ENCODE data around the gene COMMD4.
"Not testable (repeated sequence)": the region's sequence is repeated elsewhere in the genome, so short reads cannot be mapped to it uniquely, and the experiment has no call there.

Gene COMMD4

GRCh38 chr15:75347222-75348033 lies 11.6 kb downstream of the COMMD4 start:
- DNase-seq (ENCODE audit: insufficient read length, low spot score) (no peak), FAIRE-seq (no peak)

GRCh38 chr15:75348034-75348561 lies 12.2 kb downstream of the COMMD4 start:
- TF ChIP-seq POLR2A (IDR thresholded peaks at IDR 0.05; ENCODE audit: low read depth, low read length) = no peak; the same call in 1 of the 2 replicates
- no peak for FAIRE-seq
- DNase-seq (ENCODE audit: insufficient read length, low spot score) = no peak

More at GRCh38 chr15:75347222-75348033, 11.6 kb downstream of the COMMD4 start:
- TF ChIP-seq POLR2A (IDR thresholded peaks at IDR 0.05; ENCODE audit: low read depth, low read length) = no peak

- DNase-seq (ENCODE audit: insufficient read length, low spot score) (no peak), FAIRE-seq (no peak)
- no peak for TF ChIP-seq POLR2A (IDR thresholded peaks at IDR 0.05; ENCODE audit: low read depth, low read length)
Measured at GRCh38 chr15:75348562-75349350, 12.9 kb downstream of the COMMD4 start.

- DNase-seq (ENCODE audit: insufficient read length, low spot score); FAIRE-seq: not testable (repeated sequence)
Measured at GRCh38 chr15:75349351-75349669, 13.4 kb downstream of the COMMD4 start.

GRCh38 chr15:75349851-75350588 lies 14.2 kb downstream of the COMMD4 start:
- no peak for FAIRE-seq
- no peak for TF ChIP-seq POLR2A (IDR thresholded peaks at IDR 0.05; ENCODE audit: low read depth, low read length)
- DNase-seq (ENCODE audit: insufficient read length, low spot score) = no peak

GRCh38 chr15:75350601-75351361 lies 14.9 kb downstream of the COMMD4 start:
- FAIRE-seq = no peak
- no peak for TF ChIP-seq POLR2A (IDR thresholded peaks at IDR 0.05; ENCODE audit: low read depth, low read length)

GRCh38 chr15:75352186-75353080 lies 16.6 kb downstream of the COMMD4 start:
- TF ChIP-seq POLR2A (IDR thresholded peaks at IDR 0.05; ENCODE audit: low read depth, low read length) = no peak
- DNase-seq (ENCODE audit: insufficient read length, low spot score) = no peak
- no peak for FAIRE-seq

More at GRCh38 chr15:75350601-75351361, 14.9 kb downstream of the COMMD4 start:
- no peak for DNase-seq (ENCODE audit: insufficient read length, low spot score)

- DNase-seq (ENCODE audit: insufficient read length, low spot score) (no peak), FAIRE-seq (no peak)
- no peak for TF ChIP-seq POLR2A (IDR thresholded peaks at IDR 0.05; ENCODE audit: low read depth, low read length)
Measured at GRCh38 chr15:75353604-75354003, 17.7 kb downstream of the COMMD4 start.

GRCh38 chr15:75354454-75354853 lies 18.6 kb downstream of the COMMD4 start:
- FAIRE-seq = no peak
- TF ChIP-seq POLR2A (IDR thresholded peaks at IDR 0.05; ENCODE audit: low read depth, low read length) = no peak

GRCh38 chr15:75355369-75355768 lies 19.5 kb downstream of the COMMD4 start:
- DNase-seq (ENCODE audit: insufficient read length, low spot score) (no peak), FAIRE-seq (no peak)

More at GRCh38 chr15:75354454-75354853, 18.6 kb downstream of the COMMD4 start:
- DNase-seq (ENCODE audit: insufficient read length, low spot score) = no peak

GRCh38 chr15:75356006-75356405 lies 20.1 kb downstream of the COMMD4 start:
- DNase-seq (ENCODE audit: insufficient read length, low spot score) = no peak
- FAIRE-seq = no peak
- no peak for TF ChIP-seq POLR2A (IDR thresholded peaks at IDR 0.05; ENCODE audit: low read depth, low read length)

More at GRCh38 chr15:75355369-75355768, 19.5 kb downstream of the COMMD4 start:
- no peak for TF ChIP-seq POLR2A (IDR thresholded peaks at IDR 0.05; ENCODE audit: low read depth, low read length)

- FAIRE-seq = no peak
- no peak for DNase-seq (ENCODE audit: insufficient read length, low spot score)
- no peak for TF ChIP-seq POLR2A (IDR thresholded peaks at IDR 0.05; ENCODE audit: low read depth, low read length)
Measured at GRCh38 chr15:75356517-75356916, 20.7 kb downstream of the COMMD4 start.
